Measurements from ENCODE around the gene HMGCS2.
"Not testable (repeated sequence)": the region's sequence is repeated elsewhere in the genome, so short reads cannot be mapped to it uniquely, and the experiment has no call there.

The HMGCS2 gene

DNA sequence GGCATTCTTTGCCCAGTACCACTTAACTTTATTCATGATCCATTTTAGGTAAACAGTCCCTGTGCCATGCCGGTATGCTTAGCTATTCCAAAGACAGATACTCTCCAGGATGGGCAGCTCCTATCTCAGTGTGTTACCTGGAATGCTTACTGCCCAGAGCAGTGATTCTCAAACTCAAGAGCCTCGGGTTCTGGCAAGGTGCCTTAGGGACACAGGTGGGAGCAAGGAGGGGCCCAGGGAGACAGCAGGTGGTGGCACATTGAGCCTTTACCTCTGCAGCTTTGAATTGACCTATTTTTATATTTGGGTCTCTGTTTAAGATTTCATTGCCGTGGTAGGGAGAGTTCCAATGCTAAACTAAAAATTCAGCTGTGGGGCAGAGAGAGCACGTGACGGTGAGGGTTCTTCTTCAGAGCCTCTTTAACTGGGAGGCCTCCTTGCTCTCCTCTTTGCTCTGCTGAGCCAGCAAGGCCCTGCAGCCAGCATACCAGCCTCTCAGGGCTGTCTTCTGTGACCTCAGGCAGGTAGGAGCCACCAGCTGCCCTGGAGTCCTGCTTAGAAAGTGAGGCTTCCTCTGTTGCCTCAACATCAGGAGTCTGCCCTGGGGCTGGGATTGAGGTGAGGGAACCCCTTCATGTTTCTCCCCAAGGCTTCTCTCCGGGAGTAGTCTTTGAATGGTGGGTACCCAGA lies 36.8 kb downstream of the HMGCS2 start:
- no peak for DNase-seq (ENCODE audit: low read depth in 1 of 2, low spot score in 1 of 2)

- DNase-seq (ENCODE audit: low read depth in 1 of 2, low spot score in 1 of 2): no peak
Measured at GRCh38 chr1:119731060-119731459, 37.6 kb downstream of the HMGCS2 start.

- no peak for DNase-seq (ENCODE audit: low read depth in 1 of 2, low spot score in 1 of 2)
Measured at GRCh38 chr1:119729044-119729443, 39.7 kb downstream of the HMGCS2 start.

- DNase-seq (ENCODE audit: low read depth in 1 of 2, low spot score in 1 of 2): no peak
Measured at GRCh38 chr1:119727991-119728390, 40.7 kb downstream of the HMGCS2 start.

- no peak for DNase-seq (ENCODE audit: low read depth in 1 of 2, low spot score in 1 of 2)
Measured at GRCh38 chr1:119725626-119726025, 43.1 kb downstream of the HMGCS2 start.

GRCh38 chr1:119724611-119725218 lies 44.0 kb downstream of the HMGCS2 start:
- DNase-seq (ENCODE audit: low read depth in 1 of 2, low spot score in 1 of 2): no peak

GRCh38 chr1:119721896-119722295 lies 46.8 kb downstream of the HMGCS2 start:
- no peak for DNase-seq (ENCODE audit: low read depth in 1 of 2, low spot score in 1 of 2)

- DNase-seq (ENCODE audit: low read depth in 1 of 2, low spot score in 1 of 2): no peak
Measured at GRCh38 chr1:119720866-119721440, 47.8 kb downstream of the HMGCS2 start.

GRCh38 chr1:119718972-119719371 lies 49.7 kb downstream of the HMGCS2 start:
- no peak for DNase-seq (ENCODE audit: low read depth in 1 of 2, low spot score in 1 of 2)

- no peak for DNase-seq (ENCODE audit: low read depth in 1 of 2, low spot score in 1 of 2)
Measured at GRCh38 chr1:119718409-119718808, 50.3 kb downstream of the HMGCS2 start.

- no peak for DNase-seq (ENCODE audit: low read depth in 1 of 2, low spot score in 1 of 2)
Measured at GRCh38 chr1:119715542-119715941, 53.2 kb downstream of the HMGCS2 start.

DNA sequence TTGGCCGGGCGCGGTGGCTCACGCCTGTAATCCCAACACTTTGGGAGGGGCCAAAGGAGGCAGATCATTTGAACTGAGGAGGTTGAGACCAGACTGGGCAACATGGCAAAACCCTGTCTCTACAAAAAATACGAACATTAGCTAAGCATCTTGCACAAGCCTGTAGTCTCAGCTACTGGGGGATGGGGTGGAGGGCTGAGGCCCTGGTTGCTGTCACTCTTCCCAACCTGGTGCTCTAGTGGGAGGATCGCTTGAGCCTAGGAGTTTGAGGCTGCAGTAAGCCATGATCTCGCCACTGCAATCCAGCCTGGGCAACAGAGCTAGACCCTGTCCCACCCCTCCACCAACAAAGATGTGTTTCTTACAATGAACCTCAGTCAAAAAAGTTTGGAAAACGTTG lies 54.1 kb downstream of the HMGCS2 start:
- DNase-seq (ENCODE audit: low read depth in 1 of 2, low spot score in 1 of 2): no peak

DNA sequence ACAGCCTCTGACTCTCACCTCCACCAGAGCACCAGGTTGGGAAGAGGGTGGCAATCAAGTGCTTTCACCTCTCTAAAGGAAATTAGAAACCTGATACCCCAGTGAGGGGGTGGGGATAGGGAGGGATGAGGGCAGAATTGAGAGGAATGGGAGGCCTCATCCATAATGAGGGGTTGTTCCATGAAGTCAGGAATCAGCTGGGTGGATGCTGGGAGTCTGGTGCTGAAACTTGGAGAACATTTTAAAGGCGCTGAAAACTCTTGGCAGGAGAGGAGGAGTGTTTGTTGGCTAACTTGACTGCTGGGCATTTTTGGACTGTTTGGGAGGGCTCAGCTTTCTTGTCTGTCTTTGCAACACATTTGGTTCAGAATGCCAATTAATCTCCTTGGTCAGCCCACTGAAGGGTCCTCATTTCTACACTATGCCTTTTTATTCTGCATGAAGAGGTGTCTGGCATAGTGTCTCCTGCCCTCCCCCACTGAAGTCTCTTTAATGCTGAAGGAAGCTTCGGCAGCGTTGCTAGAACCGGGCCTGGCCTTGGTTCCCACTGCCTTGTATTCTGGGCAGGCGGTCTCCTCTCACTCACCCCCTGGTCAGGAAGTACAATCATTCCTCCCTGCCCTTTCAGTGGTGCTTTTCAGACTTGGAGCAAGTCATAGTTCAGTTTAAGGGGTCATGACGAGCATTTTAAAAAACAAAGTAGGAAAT lies 54.8 kb downstream of the HMGCS2 start:
- DNase-seq (ENCODE audit: low read depth in 1 of 2, low spot score in 1 of 2): no peak

- DNase-seq (ENCODE audit: low read depth in 1 of 2, low spot score in 1 of 2): no peak
Measured at GRCh38 chr1:119713039-119713748, 55.5 kb downstream of the HMGCS2 start.

DNA sequence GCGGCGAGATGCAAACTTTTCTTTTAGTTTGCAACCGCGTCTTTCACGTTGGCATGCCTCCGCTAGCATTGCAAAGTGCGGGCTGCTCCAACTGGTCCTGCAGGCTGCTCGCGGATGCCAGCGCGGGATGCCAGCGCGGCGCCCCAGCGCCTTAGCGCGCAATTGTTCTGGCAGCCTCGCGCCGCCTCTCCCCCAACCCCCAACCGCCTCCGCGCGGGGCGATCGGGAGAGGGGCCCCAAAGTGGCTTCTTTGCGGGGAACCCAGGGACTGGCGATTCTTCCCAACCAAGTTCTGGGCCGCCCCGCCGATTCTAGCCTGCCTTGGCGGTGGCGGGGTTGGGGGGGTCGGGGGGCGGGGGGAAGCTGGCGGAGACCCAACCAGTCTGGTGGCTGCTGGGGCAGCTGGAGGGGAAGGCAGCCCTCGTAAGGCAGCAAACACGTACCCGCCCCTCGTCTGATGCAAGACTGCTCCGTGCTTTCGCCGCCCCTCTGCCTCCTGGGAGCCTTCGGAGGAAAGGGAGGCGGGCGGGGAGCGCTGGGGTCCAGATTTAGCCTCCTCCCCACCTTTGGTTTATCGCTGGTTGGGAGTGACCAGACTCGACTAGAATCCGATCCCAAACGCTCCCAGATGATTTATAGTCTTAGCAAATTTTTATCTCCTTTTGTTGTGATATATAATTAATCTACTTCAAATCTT lies 56.2 kb downstream of the HMGCS2 start:
- peak in 1 of 2 donors; percentile 33 for DNase-seq (ENCODE audit: low read depth in 1 of 2, low spot score in 1 of 2)

DNA sequence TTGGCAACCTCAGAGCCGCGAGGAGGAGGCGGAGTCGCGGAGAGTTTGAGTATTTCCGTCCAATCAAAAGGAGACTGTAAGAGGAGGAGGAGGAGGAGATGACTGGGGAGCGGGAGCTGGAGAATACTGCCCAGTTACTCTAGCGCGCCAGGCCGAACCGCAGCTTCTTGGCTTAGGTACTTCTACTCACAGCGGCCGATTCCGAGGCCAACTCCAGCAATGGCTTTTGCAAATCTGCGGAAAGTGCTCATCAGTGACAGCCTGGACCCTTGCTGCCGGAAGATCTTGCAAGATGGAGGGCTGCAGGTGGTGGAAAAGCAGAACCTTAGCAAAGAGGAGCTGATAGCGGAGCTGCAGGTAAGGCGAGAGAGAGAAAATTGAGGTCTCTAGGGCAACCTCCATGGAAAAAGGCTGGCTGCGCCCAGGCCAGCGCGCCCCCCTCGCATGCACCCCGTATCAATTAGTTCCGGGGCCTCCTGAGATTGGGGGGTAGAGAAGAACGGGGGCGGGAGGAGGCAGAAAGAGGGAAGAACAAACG lies 56.8 kb downstream of the HMGCS2 start, which contains the start of gene PHGDH:
Gene PHGDH, plus strand, starts transcription at position 131 of the 538 bp plus-strand sequence. Its CDS starts 89 bp downstream, at position 220.
- DNase-seq (ENCODE audit: low read depth in 1 of 2, low spot score in 1 of 2): peak in 1 of 2 donors; percentile 12

DNA sequence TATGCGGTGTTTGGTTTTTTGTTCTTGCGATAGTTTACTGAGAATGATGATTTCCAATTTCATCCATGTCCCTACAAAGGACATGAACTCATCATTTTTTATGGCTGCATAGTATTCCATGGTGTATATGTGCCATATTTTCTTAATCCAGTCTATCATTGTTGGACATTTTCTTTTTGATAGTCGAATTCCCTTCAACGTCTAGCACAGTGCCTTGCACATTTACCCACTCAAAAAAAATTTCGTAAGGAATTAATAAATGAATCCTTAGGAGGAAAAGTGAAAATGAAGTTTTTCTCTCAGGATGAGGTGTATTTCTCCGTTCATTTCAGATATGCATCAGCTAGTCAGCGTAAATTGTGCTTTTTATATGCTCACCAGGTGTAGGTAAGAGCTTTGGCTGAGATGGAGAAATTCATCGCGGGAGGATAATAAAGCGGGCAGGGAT lies 57.3 kb downstream of the HMGCS2 start:
- DNase-seq (ENCODE audit: low read depth in 1 of 2, low spot score in 1 of 2): not testable (repeated sequence)

- not testable (repeated sequence) for DNase-seq (ENCODE audit: low read depth in 1 of 2, low spot score in 1 of 2)
Measured at GRCh38 chr1:119706599-119706998, 62.1 kb downstream of the HMGCS2 start.

- no peak for DNase-seq (ENCODE audit: low read depth in 1 of 2, low spot score in 1 of 2)
Measured at GRCh38 chr1:119703666-119704450, 64.8 kb downstream of the HMGCS2 start.
